SK-N-SH (cell line): ENCODE results near the gene RDX. TPM values are rescaled to one million over a fixed set of nuclear protein-coding genes. Genes with fewer than 3 reads are reported as not detected.

Experiments used
- CTCF ChIA-PET: fragments of 300-600, 350-600 bp; formaldehyde crosslinking; extraction: SDS; loops from one replicate; lab custom pipeline; 2021; lab: Yijun Ruan, JAX
- POLR2A ChIA-PET: fragments of 350-600 bp; sonication (Branson Sonifier 250); formaldehyde crosslinking; extraction: SDS; loops from one replicate; lab custom pipeline; 2020; ENCODE audit warnings: antibody characterized with exemption, inconsistent platforms; lab: Yijun Ruan, JAX
- DNase-seq: peaks from one replicate; pipeline ENCODE4 v3.0.0; 2012
- H2AFZ ChIP-seq: fragments of 200-600 bp; sonication (generic); 2 replicates; pipeline ENCODE4 v1.8.1; 2016; ENCODE audit warnings: antibody characterized with exemption, mild to moderate bottlenecking, low read depth
- H3F3A ChIP-seq: fragments of 200-600 bp; sonication (generic); replicated peaks from 2 replicates; pipeline ENCODE3; 2016; ENCODE audit warnings: antibody characterized with exemption, mild to moderate bottlenecking; ENCODE audit not compliant: insufficient read depth
- H3K27ac ChIP-seq, 2 experiments: fragments of 200-500 bp in 1 of 2; fragments of 200-600 bp in 1 of 2; sonication (Bioruptor generic) in 1 of 2; sonication (generic), shearing (Covaris generic) in 1 of 2; 2 replicates each; pipeline versions ENCODE4 v1.5.1 to v1.6.1; 2014 to 2016; ENCODE audit warnings: low read depth in 2 of 2, inconsistent platforms in 1 of 2, low read length in 1 of 2, mild to moderate bottlenecking in 1 of 2, mixed read lengths in 1 of 2
- H3K27me3 ChIP-seq: fragments of 200-600 bp; sonication (generic), shearing (Covaris generic); 2 replicates; pipeline ENCODE4 v1.6.1; 2016; ENCODE audit warnings: mixed run types; ENCODE audit not compliant: insufficient read depth
- H3K36me3 ChIP-seq, 2 experiments: fragments of 200-500 bp in 1 of 2; fragments of 200-600 bp in 1 of 2; sonication (Bioruptor generic) in 1 of 2; sonication (generic) in 1 of 2; replicated peaks in 1 of 2; 2 replicates each; pipeline versions ENCODE3 to v1.5.1; 2014 to 2016; ENCODE audit warnings: low read length in 1 of 2, mild to moderate bottlenecking in 1 of 2; ENCODE audit not compliant: insufficient read depth in 2 of 2, control insufficient read depth in 1 of 2
- H3K4me1 ChIP-seq, 2 experiments: fragments of 200-500 bp in 1 of 2; fragments of 200-600 bp in 1 of 2; sonication (Bioruptor generic) in 1 of 2; sonication (generic), shearing (Covaris generic) in 1 of 2; 2 replicates each; pipeline versions ENCODE4 v1.5.1 to v1.6.1; 2014 to 2016; ENCODE audit warnings: low read depth in 1 of 2, low read length in 1 of 2, mixed run types in 1 of 2; ENCODE audit not compliant: insufficient read depth in 2 of 2, control insufficient read depth in 1 of 2
- H3K4me2 ChIP-seq: fragments of 200-600 bp; sonication (generic), shearing (Covaris generic); 2 replicates; pipeline ENCODE4 v1.6.1; 2017; ENCODE audit warnings: mixed run types
- H3K4me3 ChIP-seq, 2 experiments: fragments of 200-500 bp in 1 of 2; fragments of 200-600 bp in 1 of 2; sonication (Bioruptor generic) in 1 of 2; sonication (generic), shearing (Covaris generic) in 1 of 2; 2 replicates each; pipeline versions ENCODE4 v1.5.1 to v1.8.1; 2014 to 2016; ENCODE audit warnings: low read depth in 2 of 2, inconsistent platforms in 1 of 2, low read length in 1 of 2, mild to moderate bottlenecking in 1 of 2, mixed read lengths in 1 of 2, moderate library complexity in 1 of 2
- H3K79me2 ChIP-seq: fragments of 200-600 bp; sonication (generic); 2 replicates; pipeline ENCODE4 v1.8.1; 2017; ENCODE audit warnings: mild to moderate bottlenecking; ENCODE audit not compliant: insufficient read depth
- H3K9ac ChIP-seq: fragments of 200-600 bp; sonication (generic); 2 replicates; pipeline ENCODE4 v1.6.1; 2017; ENCODE audit warnings: mixed run types
- H3K9me2 ChIP-seq: fragments of 200-600 bp; sonication (generic); 2 replicates; pipeline ENCODE4 v1.6.1; 2017; ENCODE audit warnings: mixed run types
- H3K9me3 ChIP-seq: fragments of 200-600 bp; sonication (generic); 2 replicates; pipeline ENCODE4 v1.6.1; 2017; ENCODE audit warnings: mixed run types, mild to moderate bottlenecking, moderate library complexity
- H4K20me1 ChIP-seq: fragments of 200-600 bp; sonication (generic); 2 replicates; pipeline ENCODE4 v1.6.1; 2017; ENCODE audit warnings: mild to moderate bottlenecking, mixed run types; ENCODE audit not compliant: insufficient read depth
- ELF1 ChIP-seq: IDR thresholded peaks from 2 replicates; pipeline ENCODE4 v1.4.0; 2012
- EP300 ChIP-seq, 2 experiments: IDR thresholded peaks; 2 replicates each; pipeline versions ENCODE4 v1.4.0 to v1.6.1; 2012; ENCODE audit warnings: borderline replicate concordance in 1 of 2, low read depth in 1 of 2, low read length in 1 of 2
- FOSL2 ChIP-seq: IDR thresholded peaks from 2 replicates; pipeline ENCODE4 v1.4.0; 2012; ENCODE audit warnings: low read depth, mild to moderate bottlenecking, moderate library complexity, borderline replicate concordance
- FOXJ3 ChIP-seq: sonication (generic); formaldehyde crosslinking; IDR thresholded peaks from 2 replicates; pipeline ENCODE4 v1.5.1; 2020; ENCODE audit warnings: mild to moderate bottlenecking, missing genetic modification reagents
- FOXM1 ChIP-seq: IDR thresholded peaks from 2 replicates; pipeline ENCODE4 v1.4.0; 2012; ENCODE audit warnings: low read depth, mild to moderate bottlenecking
- JUND ChIP-seq: IDR thresholded peaks from 2 replicates; pipeline ENCODE4 v1.4.0; 2012
- MEF2A ChIP-seq: IDR thresholded peaks from 2 replicates; pipeline ENCODE4 v1.4.0; 2012; ENCODE audit warnings: low read depth, borderline replicate concordance
- MXI1 ChIP-seq: IDR thresholded peaks from 2 replicates; pipeline ENCODE4 v1.6.1; 2012; ENCODE audit warnings: mild to moderate bottlenecking, low read depth, low read length, improper control_type of control experiment
- NFIC ChIP-seq: IDR thresholded peaks from 2 replicates; pipeline ENCODE4 v1.4.0; 2012; ENCODE audit warnings: borderline replicate concordance
- NRF1 ChIP-seq: IDR thresholded peaks from 2 replicates; pipeline ENCODE4 v1.6.1; 2012; ENCODE audit warnings: low read depth, mild to moderate bottlenecking, low read length
- RFX5 ChIP-seq: IDR thresholded peaks from 2 replicates; pipeline ENCODE4 v1.6.1; 2012; ENCODE audit warnings: mild to moderate bottlenecking, improper control_type of control experiment, low read length
- SIN3A ChIP-seq: IDR thresholded peaks from 2 replicates; pipeline ENCODE4 v1.6.1; 2012; ENCODE audit warnings: low read depth, mild to moderate bottlenecking, low read length, moderate library complexity, borderline replicate concordance
- TAF1 ChIP-seq: IDR thresholded peaks from 2 replicates; pipeline ENCODE4 v1.6.1; 2012; ENCODE audit warnings: low read depth, mild to moderate bottlenecking, low read length, moderate library complexity, borderline replicate concordance
- YY1 ChIP-seq: IDR thresholded peaks from 2 replicates; pipeline ENCODE4 v1.4.0; 2012; ENCODE audit warnings: low read depth, mild to moderate bottlenecking
- WGBS: methylation state at CpG from one replicate; pipeline ENCODE4 v1.1.6; 2017; ENCODE audit warnings: low lambda C conversion rate; 5-methylcytosine and 5-hydroxymethylcytosine counted together
- polyA plus RNA-seq, 3 experiments: library from polyadenylated mRNA; depleted of rRNA; stranded (reverse); fragments of >200 nt; gene quantifications; 2 replicates each; pipeline ENCODE4 v1.2.3, GENCODE V29; 2012
- TF ChIP-seq, protein P1 (sequence below): fragments of 150-350 bp; IDR thresholded peaks from 2 replicates; pipeline ENCODE4 v1.6.1; 2016; ENCODE audit warnings: mild to moderate bottlenecking, low read depth, low read length
- TF ChIP-seq, protein P2 (sequence below): fragments of 150-350 bp; IDR thresholded peaks from 2 replicates; pipeline ENCODE4 v1.6.1; 2017; ENCODE audit warnings: antibody characterized with exemption, low read length, low read depth, borderline replicate concordance

RDX gene
- polyA plus RNA-seq, 1 of the 3 experiments (the other 2 are of a cell fraction), result 29.4 TPM

DNA sequence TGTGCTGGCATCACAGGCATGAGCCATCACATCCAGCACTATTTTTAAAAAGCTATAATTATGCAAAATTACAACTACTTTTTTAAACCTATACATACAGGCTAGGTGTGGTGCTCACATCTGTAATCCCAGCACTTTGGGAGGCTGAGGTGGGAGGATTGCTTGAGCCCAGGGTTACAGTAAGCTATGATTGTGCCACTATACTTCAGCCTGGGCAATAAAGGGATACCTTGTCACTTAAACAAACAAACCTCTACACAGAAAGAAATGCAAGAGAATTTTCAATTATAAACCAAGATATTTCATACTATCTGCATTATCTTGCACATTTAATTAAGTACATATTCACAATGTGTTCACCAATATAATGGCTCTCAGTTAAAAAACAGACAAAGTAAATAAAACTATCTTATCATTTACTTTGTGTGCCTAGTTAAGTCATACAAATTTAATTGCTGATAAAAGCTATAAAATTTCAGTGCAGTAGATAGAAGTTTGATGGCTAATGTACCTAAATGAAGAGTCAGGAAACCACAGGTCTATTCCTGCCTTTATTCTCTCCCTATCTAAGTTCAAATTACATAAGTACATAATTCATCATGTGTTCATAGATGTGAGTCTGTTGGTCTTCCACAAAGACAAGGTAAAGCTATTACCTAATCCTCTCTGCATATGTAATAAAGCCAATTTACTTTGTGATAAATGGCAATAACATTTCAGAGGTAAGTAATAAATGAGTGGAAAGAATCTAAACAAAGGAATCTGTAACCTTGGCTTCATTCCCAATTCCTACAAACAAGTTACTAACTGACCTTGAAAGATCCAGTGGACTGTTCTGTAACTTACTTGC is 9.0 kb upstream of the RDX start (continued):
- TF ChIP-seq, protein P1, sequence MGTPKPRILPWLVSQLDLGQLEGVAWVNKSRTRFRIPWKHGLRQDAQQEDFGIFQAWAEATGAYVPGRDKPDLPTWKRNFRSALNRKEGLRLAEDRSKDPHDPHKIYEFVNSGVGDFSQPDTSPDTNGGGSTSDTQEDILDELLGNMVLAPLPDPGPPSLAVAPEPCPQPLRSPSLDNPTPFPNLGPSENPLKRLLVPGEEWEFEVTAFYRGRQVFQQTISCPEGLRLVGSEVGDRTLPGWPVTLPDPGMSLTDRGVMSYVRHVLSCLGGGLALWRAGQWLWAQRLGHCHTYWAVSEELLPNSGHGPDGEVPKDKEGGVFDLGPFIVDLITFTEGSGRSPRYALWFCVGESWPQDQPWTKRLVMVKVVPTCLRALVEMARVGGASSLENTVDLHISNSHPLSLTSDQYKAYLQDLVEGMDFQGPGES, result no peak
- no peak for TF ChIP-seq MEF2A
- no peak for TF ChIP-seq FOXJ3
- no peak for TF ChIP-seq TAF1
- TF ChIP-seq EP300 (IDR thresholded peaks at IDR 0.05; ENCODE audit: borderline replicate concordance in 1 of 2, low read depth in 1 of 2, low read length in 1 of 2), result peak in 1 of 2 experiments; percentile 53; a peak in 2 of 4 replicates
- TF ChIP-seq FOXM1, result 0 out of 2 replicates have a peak, but pooled peaks have one; percentile 30
- no peak for TF ChIP-seq MXI1
- TF ChIP-seq NRF1, result no peak
- TF ChIP-seq, protein P2, sequence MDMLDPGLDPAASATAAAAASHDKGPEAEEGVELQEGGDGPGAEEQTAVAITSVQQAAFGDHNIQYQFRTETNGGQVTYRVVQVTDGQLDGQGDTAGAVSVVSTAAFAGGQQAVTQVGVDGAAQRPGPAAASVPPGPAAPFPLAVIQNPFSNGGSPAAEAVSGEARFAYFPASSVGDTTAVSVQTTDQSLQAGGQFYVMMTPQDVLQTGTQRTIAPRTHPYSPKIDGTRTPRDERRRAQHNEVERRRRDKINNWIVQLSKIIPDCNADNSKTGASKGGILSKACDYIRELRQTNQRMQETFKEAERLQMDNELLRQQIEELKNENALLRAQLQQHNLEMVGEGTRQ, result no peak

DNA sequence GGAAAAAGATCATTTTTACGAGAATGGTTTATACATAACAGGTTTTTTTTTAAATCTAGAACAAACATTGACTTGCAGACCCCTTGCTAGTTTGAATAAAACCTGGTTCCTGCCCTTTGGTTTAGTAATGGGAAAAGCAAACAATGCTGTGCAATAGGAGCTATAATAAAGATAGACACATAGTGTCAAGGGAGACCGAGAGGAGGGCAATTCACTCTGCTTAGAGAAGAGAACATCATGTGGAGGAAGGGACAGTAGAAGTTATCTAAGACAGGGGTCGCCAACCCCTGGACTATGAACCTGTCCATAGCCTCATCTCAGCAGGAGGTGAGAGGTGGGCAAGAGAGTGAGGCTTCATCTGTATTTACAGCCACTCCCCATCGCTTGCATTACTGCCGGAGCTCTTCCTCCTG is 7.0 kb upstream of the RDX start:
- Histone ChIP-seq H3K36me3 (no peaks in the 10 kb centered on the region), H2AFZ (no peak overlapping the region; the same call in 1 of the 2 replicates), H3K27me3 (no peaks in the 10 kb centered on the region), H3K4me1 (peaks cover 0 to 6% of the 10 kb centered on the region in 2 experiments; a peak in 2 of 4 replicates), H3K4me2 (no peak overlapping the region), H3K27ac (no peak overlapping the region), H3K9me2 (no peaks in the 10 kb centered on the region), H3K9me3 (no peaks in the 10 kb centered on the region), H3F3A (no peaks in the 10 kb centered on the region), H4K20me1 (no peaks in the 10 kb centered on the region), H3K79me2 (no peaks in the 10 kb centered on the region), H3K4me3 (no peak overlapping the region), H3K9ac (no peak overlapping the region)
- 77% methylated on average over 5 of the region's 5 CpGs for WGBS
- DNase-seq, result no peak
- ChIA-PET POLR2A (no interaction called here), CTCF (no interaction called here)
- TF ChIP-seq, protein P1, result no peak
- TF ChIP-seq NFIC, result no peak
- TF ChIP-seq YY1, result no peak
- TF ChIP-seq FOSL2, result no peak
- no peak for TF ChIP-seq MEF2A
- TF ChIP-seq SIN3A, result no peak
- TF ChIP-seq ELF1, result no peak
- no peak for TF ChIP-seq RFX5
- no peak for TF ChIP-seq JUND
- TF ChIP-seq FOXM1, result no peak
